ENCODE results near the gene GPR26. TPM values are rescaled to one million over a fixed set of nuclear protein-coding genes. Genes with fewer than 3 reads are reported as not detected.

The GPR26 gene, protein sequence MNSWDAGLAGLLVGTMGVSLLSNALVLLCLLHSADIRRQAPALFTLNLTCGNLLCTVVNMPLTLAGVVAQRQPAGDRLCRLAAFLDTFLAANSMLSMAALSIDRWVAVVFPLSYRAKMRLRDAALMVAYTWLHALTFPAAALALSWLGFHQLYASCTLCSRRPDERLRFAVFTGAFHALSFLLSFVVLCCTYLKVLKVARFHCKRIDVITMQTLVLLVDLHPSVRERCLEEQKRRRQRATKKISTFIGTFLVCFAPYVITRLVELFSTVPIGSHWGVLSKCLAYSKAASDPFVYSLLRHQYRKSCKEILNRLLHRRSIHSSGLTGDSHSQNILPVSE
- total RNA-seq (not detected), polyA plus RNA-seq (not detected)

DNA sequence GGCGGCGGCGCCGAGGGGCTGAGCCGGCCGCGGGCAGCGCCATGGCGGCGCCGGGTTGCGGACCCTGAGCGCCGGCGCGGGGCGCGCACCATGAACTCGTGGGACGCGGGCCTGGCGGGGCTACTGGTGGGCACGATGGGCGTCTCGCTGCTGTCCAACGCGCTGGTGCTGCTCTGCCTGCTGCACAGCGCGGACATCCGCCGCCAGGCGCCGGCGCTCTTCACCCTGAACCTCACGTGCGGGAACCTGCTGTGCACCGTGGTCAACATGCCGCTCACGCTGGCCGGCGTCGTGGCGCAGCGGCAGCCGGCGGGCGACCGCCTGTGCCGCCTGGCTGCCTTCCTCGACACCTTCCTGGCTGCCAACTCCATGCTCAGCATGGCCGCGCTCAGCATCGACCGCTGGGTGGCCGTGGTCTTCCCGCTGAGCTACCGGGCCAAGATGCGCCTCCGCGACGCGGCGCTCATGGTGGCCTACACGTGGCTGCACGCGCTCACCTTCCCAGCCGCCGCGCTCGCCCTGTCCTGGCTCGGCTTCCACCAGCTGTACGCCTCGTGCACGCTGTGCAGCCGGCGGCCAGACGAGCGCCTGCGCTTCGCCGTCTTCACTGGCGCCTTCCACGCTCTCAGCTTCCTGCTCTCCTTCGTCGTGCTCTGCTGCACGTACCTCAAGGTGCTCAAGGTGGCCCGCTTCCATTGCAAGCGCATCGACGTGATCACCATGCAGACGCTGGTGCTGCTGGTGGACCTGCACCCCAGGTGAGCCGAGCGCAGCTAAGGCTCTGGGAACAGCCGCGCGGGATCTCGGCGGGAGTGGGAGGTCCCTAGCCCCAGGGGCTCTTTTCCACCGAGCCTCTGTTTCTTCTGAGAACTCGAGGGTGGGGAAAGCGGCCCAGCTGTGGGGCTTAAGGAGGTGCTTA lies at the start of gene GPR26:
Gene GPR26, plus strand, starts transcription at position 38 of the 919 bp plus-strand sequence. Its CDS starts 53 bp downstream, at position 91.
- Mint-ChIP-seq H3K27me3 (peaks cover 4 to 10% of the 10 kb centered on the region in 2 donors), H3K4me3 (no peak within 1 kb of the TSS), H3K4me1 (no peaks in the 10 kb centered on the region), H3K36me3 (no peaks in the 10 kb centered on the region), H3K27ac (peak within 1 kb of the TSS in 1 of 8 donors; percentile 54), H3K9me3 (peaks cover 0 to 6% (median 4%) of the 10 kb centered on the region in 5 donors)
- ChIA-PET POLR2A (no interaction called here), CTCF (no interaction called here)
- Histone ChIP-seq H3K27ac (ENCODE audit: low read depth, low read length) (no peak within 1 kb of the TSS), H3K4me3 (ENCODE audit: low read length) (no peak within 1 kb of the TSS), H3K27me3 (ENCODE audit: insufficient read depth, low read length, poor library complexity, severe bottlenecking) (no peaks in the 10 kb centered on the region), H3K9me3 (ENCODE audit: low read length) (no peaks in the 10 kb centered on the region), H3K4me1 (ENCODE audit: insufficient read depth, low read length) (no peaks in the 10 kb centered on the region), H3K36me3 (ENCODE audit: insufficient read depth, low read length) (no peaks in the 10 kb centered on the region)
- no peak for DNase-seq

DNA sequence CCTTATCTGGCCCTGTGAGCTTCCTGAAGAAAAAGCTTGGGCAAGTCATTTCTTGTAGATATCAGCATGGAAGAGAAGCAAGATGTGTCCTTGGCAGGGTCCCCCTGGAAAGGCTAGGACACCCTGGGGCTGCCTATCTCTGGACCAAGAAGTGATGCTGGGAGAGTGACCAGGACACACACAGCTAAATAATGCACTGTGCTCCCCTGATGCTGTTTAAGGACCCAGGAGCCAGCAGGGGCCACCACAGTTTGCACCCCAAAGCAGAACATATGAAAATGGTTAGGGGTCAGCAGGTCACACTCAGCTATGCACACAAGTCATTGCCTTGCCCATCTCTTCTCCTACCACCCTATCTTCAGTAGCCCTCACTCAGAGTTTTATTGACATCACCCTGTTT lies 47.9 kb upstream of the GPR26 start:
- Mint-ChIP-seq H3K36me3 (no peaks in the 10 kb centered on the region), H3K4me3 (no peak overlapping the region), H3K4me1 (no peaks in the 10 kb centered on the region), H3K9me3 (peaks cover 0 to 7% (median 0%) of the 10 kb centered on the region in 5 donors), H3K27me3 (peaks cover 4 to 11% of the 10 kb centered on the region in 2 donors), H3K27ac (no peak overlapping the region)
- DNase-seq, result no peak
- no peaks in the 10 kb centered on the region for H3K36me3 ChIP-seq (ENCODE audit: insufficient read depth, low read length)
- no peak overlapping the region for H3K27ac ChIP-seq (ENCODE audit: low read depth, low read length)
- CTCF ChIA-PET, result no interaction called here
- POLR2A ChIA-PET, result no interaction called here
- H3K27me3 ChIP-seq (ENCODE audit: insufficient read depth, low read length, poor library complexity, severe bottlenecking), result no peaks in the 10 kb centered on the region
- no peaks in the 10 kb centered on the region for H3K9me3 ChIP-seq (ENCODE audit: low read length)
- H3K4me1 ChIP-seq (ENCODE audit: insufficient read depth, low read length), result no peaks in the 10 kb centered on the region
- H3K4me3 ChIP-seq (ENCODE audit: low read length), result no peak overlapping the region

GRCh38 chr10:123619067-123619855 lies 46.9 kb upstream of the GPR26 start:
- no peak overlapping the region for H3K4me3 Mint-ChIP-seq
- H3K36me3 Mint-ChIP-seq, result no peaks in the 10 kb centered on the region
- no peak overlapping the region for H3K27ac Mint-ChIP-seq
- H3K27me3 Mint-ChIP-seq, result peaks cover 4 to 11% of the 10 kb centered on the region in 2 donors
- POLR2A ChIA-PET, result no interaction called here
- Histone ChIP-seq H3K4me3 (ENCODE audit: low read length) (no peak overlapping the region), H3K4me1 (ENCODE audit: insufficient read depth, low read length) (no peaks in the 10 kb centered on the region), H3K36me3 (ENCODE audit: insufficient read depth, low read length) (no peaks in the 10 kb centered on the region), H3K27ac (ENCODE audit: low read depth, low read length) (no peak overlapping the region), H3K9me3 (ENCODE audit: low read length) (no peaks in the 10 kb centered on the region), H3K27me3 (ENCODE audit: insufficient read depth, low read length, poor library complexity, severe bottlenecking) (no peaks in the 10 kb centered on the region)
- no peak for DNase-seq
- no peaks in the 10 kb centered on the region for H3K4me1 Mint-ChIP-seq
- peaks cover 0 to 5% (median 0%) of the 10 kb centered on the region in 5 donors for H3K9me3 Mint-ChIP-seq
- CTCF ChIA-PET, result no interaction called here

GRCh38 chr10:123620621-123621020 lies 45.5 kb upstream of the GPR26 start:
- H3K9me3 ChIP-seq (ENCODE audit: low read length), result no peaks in the 10 kb centered on the region
- H3K4me3 ChIP-seq (ENCODE audit: low read length), result no peak overlapping the region
- POLR2A ChIA-PET, result no interaction called here
- no peaks in the 10 kb centered on the region for H3K4me1 Mint-ChIP-seq
- CTCF ChIA-PET, result no interaction called here
- H3K27ac ChIP-seq (ENCODE audit: low read depth, low read length), result no peak overlapping the region
- no peak overlapping the region for H3K27ac Mint-ChIP-seq
- no peak for DNase-seq
- no peaks in the 10 kb centered on the region for H3K36me3 ChIP-seq (ENCODE audit: insufficient read depth, low read length)
- H3K27me3 Mint-ChIP-seq, result peaks cover 2 to 11% of the 10 kb centered on the region in 2 donors
- H3K4me3 Mint-ChIP-seq, result no peak overlapping the region
- H3K36me3 Mint-ChIP-seq, result no peaks in the 10 kb centered on the region
- H3K27me3 ChIP-seq (ENCODE audit: insufficient read depth, low read length, poor library complexity, severe bottlenecking), result no peaks in the 10 kb centered on the region
- peaks cover 0 to 5% (median 0%) of the 10 kb centered on the region in 5 donors for H3K9me3 Mint-ChIP-seq
- no peaks in the 10 kb centered on the region for H3K4me1 ChIP-seq (ENCODE audit: insufficient read depth, low read length)

GRCh38 chr10:123621492-123621891 lies 44.7 kb upstream of the GPR26 start:
- Histone ChIP-seq H3K36me3 (ENCODE audit: insufficient read depth, low read length) (no peaks in the 10 kb centered on the region), H3K4me3 (ENCODE audit: low read length) (no peak overlapping the region), H3K4me1 (ENCODE audit: insufficient read depth, low read length) (no peaks in the 10 kb centered on the region), H3K9me3 (ENCODE audit: low read length) (no peaks in the 10 kb centered on the region), H3K27me3 (ENCODE audit: insufficient read depth, low read length, poor library complexity, severe bottlenecking) (no peaks in the 10 kb centered on the region), H3K27ac (ENCODE audit: low read depth, low read length) (no peak overlapping the region)
- H3K9me3 Mint-ChIP-seq, result peaks cover 0 to 3% (median 0%) of the 10 kb centered on the region in 5 donors
- no peak for DNase-seq
- H3K27ac Mint-ChIP-seq, result no peak overlapping the region
- H3K27me3 Mint-ChIP-seq, result peaks cover 2 to 11% of the 10 kb centered on the region in 2 donors
- no peaks in the 10 kb centered on the region for H3K36me3 Mint-ChIP-seq
- ChIA-PET CTCF (no interaction called here), POLR2A (no interaction called here)
- H3K4me3 Mint-ChIP-seq, result no peak overlapping the region
- no peaks in the 10 kb centered on the region for H3K4me1 Mint-ChIP-seq

- peaks cover 2 to 11% of the 10 kb centered on the region in 2 donors for H3K27me3 Mint-ChIP-seq
- H3K9me3 Mint-ChIP-seq, result peaks cover 0 to 3% (median under 1%) of the 10 kb centered on the region in 5 donors
- no peaks in the 10 kb centered on the region for H3K36me3 Mint-ChIP-seq
- H3K4me3 Mint-ChIP-seq, result no peak overlapping the region
- Histone ChIP-seq H3K27me3 (ENCODE audit: insufficient read depth, low read length, poor library complexity, severe bottlenecking) (no peaks in the 10 kb centered on the region), H3K27ac (ENCODE audit: low read depth, low read length) (no peak overlapping the region), H3K36me3 (ENCODE audit: insufficient read depth, low read length) (no peaks in the 10 kb centered on the region), H3K4me1 (ENCODE audit: insufficient read depth, low read length) (no peaks in the 10 kb centered on the region), H3K9me3 (ENCODE audit: low read length) (no peaks in the 10 kb centered on the region), H3K4me3 (ENCODE audit: low read length) (no peak overlapping the region)
- no peak overlapping the region for H3K27ac Mint-ChIP-seq
- CTCF ChIA-PET, result no interaction called here
- POLR2A ChIA-PET, result no interaction called here
- H3K4me1 Mint-ChIP-seq, result no peaks in the 10 kb centered on the region
- no peak for DNase-seq
These were observed 44.2 kb upstream of the GPR26 start for GRCh38 chr10:123621916-123622315.

GRCh38 chr10:123622381-123622780 lies 43.8 kb upstream of the GPR26 start:
- Mint-ChIP-seq H3K4me1 (no peaks in the 10 kb centered on the region), H3K27me3 (peaks cover 4 to 11% of the 10 kb centered on the region in 2 donors), H3K4me3 (no peak overlapping the region), H3K36me3 (no peaks in the 10 kb centered on the region), H3K9me3 (peaks cover 0 to 4% (median 3%) of the 10 kb centered on the region in 5 donors), H3K27ac (no peak overlapping the region)
- CTCF ChIA-PET, result no interaction called here
- DNase-seq, result no peak
- no peak overlapping the region for H3K27ac ChIP-seq (ENCODE audit: low read depth, low read length)
- no peak overlapping the region for H3K4me3 ChIP-seq (ENCODE audit: low read length)
- no peaks in the 10 kb centered on the region for H3K4me1 ChIP-seq (ENCODE audit: insufficient read depth, low read length)
- H3K27me3 ChIP-seq (ENCODE audit: insufficient read depth, low read length, poor library complexity, severe bottlenecking), result no peaks in the 10 kb centered on the region
- no peaks in the 10 kb centered on the region for H3K36me3 ChIP-seq (ENCODE audit: insufficient read depth, low read length)
- no peaks in the 10 kb centered on the region for H3K9me3 ChIP-seq (ENCODE audit: low read length)
- POLR2A ChIA-PET, result no interaction called here
